ENCODE results near the gene VPS33B. TPM values are rescaled to one million over a fixed set of nuclear protein-coding genes. Genes with fewer than 3 reads are reported as not detected.

The VPS33B gene
- total RNA-seq, 1 donor from 2014 or later, result 20.5 TPM

- Mint-ChIP-seq H3K9me3 (no peaks in the 10 kb centered on the region), H3K27ac (ENCODE audit: unreplicated experiment) (no peak overlapping the region), H3K4me3 (no peak overlapping the region), H3K27me3 (ENCODE audit: low read depth) (peaks cover 36% of the 10 kb centered on the region), H3K4me1 (no peaks in the 10 kb centered on the region), H3K36me3 (ENCODE audit: low read depth) (no peaks in the 10 kb centered on the region)
- no peak for DNase-seq (ENCODE audit: low read depth, low spot score)
- no peak for TF ChIP-seq CTCF (conservative IDR thresholded peaks at IDR 0.05)
Measured at GRCh38 chr15:91031796-91032195, 9.4 kb upstream of the VPS33B start.

GRCh38 chr15:91027677-91028076, 5.3 kb upstream of the VPS33B start:
- DNase-seq (ENCODE audit: low read depth, low spot score), result no peak
- Mint-ChIP-seq H3K27me3 (ENCODE audit: low read depth) (peaks cover 9% of the 10 kb centered on the region), H3K9me3 (no peaks in the 10 kb centered on the region), H3K36me3 (ENCODE audit: low read depth) (no peaks in the 10 kb centered on the region), H3K27ac (ENCODE audit: unreplicated experiment) (no peak overlapping the region), H3K4me3 (no peak overlapping the region), H3K4me1 (peaks cover 5% of the 10 kb centered on the region)
- TF ChIP-seq CTCF (conservative IDR thresholded peaks at IDR 0.05), result no peak

- Mint-ChIP-seq H3K36me3 (ENCODE audit: low read depth) (no peaks in the 10 kb centered on the region), H3K27me3 (ENCODE audit: low read depth) (no peaks in the 10 kb centered on the region), H3K9me3 (no peaks in the 10 kb centered on the region), H3K27ac (ENCODE audit: unreplicated experiment) (no peak overlapping the region), H3K4me3 (peak overlapping the region; percentile 95), H3K4me1 (peaks cover 27% of the 10 kb centered on the region)
- no peak for TF ChIP-seq CTCF (conservative IDR thresholded peaks at IDR 0.05)
- no peak for DNase-seq (ENCODE audit: low read depth, low spot score)
Measured at GRCh38 chr15:91023720-91024119, 1.3 kb upstream of the VPS33B start.

- Mint-ChIP-seq H3K27me3 (ENCODE audit: low read depth) (no peaks in the 10 kb centered on the region), H3K9me3 (no peaks in the 10 kb centered on the region), H3K4me3 (peak overlapping the region; percentile 95), H3K4me1 (peaks cover 35% of the 10 kb centered on the region), H3K36me3 (ENCODE audit: low read depth) (no peaks in the 10 kb centered on the region), H3K27ac (ENCODE audit: unreplicated experiment) (no peak overlapping the region)
- TF ChIP-seq CTCF (conservative IDR thresholded peaks at IDR 0.05), result no peak
- no peak for DNase-seq (ENCODE audit: low read depth, low spot score)
Measured at GRCh38 chr15:91022832-91023129, 387 bp upstream of the VPS33B start.

GRCh38 chr15:91021516-91022074, 799 bp downstream of the VPS33B start:
- no peak for TF ChIP-seq CTCF (conservative IDR thresholded peaks at IDR 0.05)
- Mint-ChIP-seq H3K9me3 (no peaks in the 10 kb centered on the region), H3K4me3 (peak overlapping the region; percentile 95), H3K27ac (ENCODE audit: unreplicated experiment) (peak overlapping the region; percentile 90), H3K36me3 (ENCODE audit: low read depth) (no peaks in the 10 kb centered on the region), H3K4me1 (peaks cover 39% of the 10 kb centered on the region), H3K27me3 (ENCODE audit: low read depth) (no peaks in the 10 kb centered on the region)
- no peak for DNase-seq (ENCODE audit: low read depth, low spot score)

- TF ChIP-seq CTCF (conservative IDR thresholded peaks at IDR 0.05), result no peak
- H3K36me3 Mint-ChIP-seq (ENCODE audit: low read depth), result no peaks in the 10 kb centered on the region
- H3K9me3 Mint-ChIP-seq, result no peaks in the 10 kb centered on the region
- H3K27me3 Mint-ChIP-seq (ENCODE audit: low read depth), result no peaks in the 10 kb centered on the region
- peak overlapping the region; percentile 13 for H3K4me3 Mint-ChIP-seq
- peaks cover 39% of the 10 kb centered on the region for H3K4me1 Mint-ChIP-seq
- DNase-seq (ENCODE audit: low read depth, low spot score), result no peak
- no peak overlapping the region for H3K27ac Mint-ChIP-seq (ENCODE audit: unreplicated experiment)
Measured at GRCh38 chr15:91018158-91018557, 4.2 kb downstream of the VPS33B start.

Data from neural crest cell (in vitro differentiated cells).